DOHH2 (cell line): ENCODE measurements around the gene SCARB2.

Experiments
- H3F3A ChIP-seq: fragments of 200-600 bp; sonication (generic), shearing (Covaris generic); 2 replicates; pipeline ENCODE4 v1.6.0; 2016; ENCODE audit warnings: antibody characterized with exemption, mild to moderate bottlenecking; ENCODE audit not compliant: control insufficient read depth, insufficient read depth
- H3K27ac ChIP-seq: fragments of 200-600 bp; sonication (generic); 2 replicates; pipeline ENCODE4 v1.5.1; 2014; ENCODE audit warnings: low read depth, mild to moderate bottlenecking, low read length, moderate library complexity
- H3K27me3 ChIP-seq: fragments of 200-600 bp; sonication (generic); 2 replicates; pipeline ENCODE4 v1.6.1; 2014; ENCODE audit warnings: mild to moderate bottlenecking, low read length, mixed read lengths; ENCODE audit not compliant: control insufficient read depth
- H3K36me3 ChIP-seq: fragments of 200-600 bp; sonication (generic); 2 replicates; pipeline ENCODE4 v1.6.1; 2014; ENCODE audit warnings: mild to moderate bottlenecking, low read length, moderate library complexity, mixed read lengths; ENCODE audit not compliant: control insufficient read depth
- H3K4me1 ChIP-seq: fragments of 200-600 bp; sonication (generic); 2 replicates; pipeline ENCODE4 v1.6.1; 2014; ENCODE audit warnings: mild to moderate bottlenecking, low read length, mixed read lengths; ENCODE audit not compliant: control insufficient read depth
- H3K4me2 ChIP-seq: fragments of 200-600 bp; sonication (generic); 2 replicates; pipeline ENCODE4 v1.6.0; 2014; ENCODE audit warnings: mild to moderate bottlenecking, low read length, moderate library complexity
- H3K4me3 ChIP-seq: fragments of 200-600 bp; sonication (generic); 2 replicates; pipeline ENCODE4 v1.5.1; 2014; ENCODE audit warnings: mild to moderate bottlenecking, low read length, mixed read lengths
- H3K79me2 ChIP-seq: fragments of 200-600 bp; sonication (generic); 2 replicates; pipeline ENCODE4 v1.6.1; 2014; ENCODE audit warnings: mild to moderate bottlenecking, low read length, mixed read lengths; ENCODE audit not compliant: control insufficient read depth
- H3K9me2 ChIP-seq: fragments of 200-600 bp; sonication (generic); replicated peaks from 2 replicates; pipeline ENCODE4 v1.6.1; 2014; ENCODE audit warnings: mild to moderate bottlenecking, low read length, mixed read lengths; ENCODE audit not compliant: control insufficient read depth
- H3K9me3 ChIP-seq: fragments of 200-600 bp; sonication (generic); 2 replicates; pipeline ENCODE4 v1.6.1; 2014; ENCODE audit warnings: antibody characterized with exemption, low read length, mixed read lengths; ENCODE audit not compliant: control insufficient read depth, insufficient read depth
- H4K20me1 ChIP-seq: fragments of 200-600 bp; sonication (generic); 2 replicates; pipeline ENCODE4 v1.6.0; 2014; ENCODE audit warnings: low read depth, mild to moderate bottlenecking, antibody characterized with exemption, low read length, moderate library complexity; ENCODE audit not compliant: control insufficient read depth, insufficient read depth
- CTCF ChIP-seq: fragments of 200-600 bp; sonication (generic); IDR thresholded peaks from one replicate; pipeline ENCODE4 v1.5.1; 2014; ENCODE audit warnings: antibody characterized with exemption, mild to moderate bottlenecking, low read depth, low read length; ENCODE audit not compliant: poor library complexity, severe bottlenecking
- EZH2phosphoT487 ChIP-seq: fragments of 200-600 bp; sonication (generic); IDR thresholded peaks from 2 replicates; pipeline ENCODE4 v1.6.1; 2017; ENCODE audit warnings: borderline replicate concordance, mild to moderate bottlenecking, antibody characterized with exemption, low read length, moderate library complexity, mixed read lengths

Gene SCARB2

GRCh38 chr4:76213415-76214176 is at the start of gene SCARB2:
Gene SCARB2 (minus strand): TSS chr4:76213824. CDS start chr4:76213543, 281 bp downstream.
- H3K36me3 ChIP-seq: no peaks in the 10 kb centered on the region
- H3K4me1 ChIP-seq: peaks cover 15% of the 10 kb centered on the region
- H3K9me2 ChIP-seq: no peaks in the 10 kb centered on the region
- H3K9me3 ChIP-seq: no peaks in the 10 kb centered on the region
- H3K27ac ChIP-seq: no peak within 1 kb of the TSS
- H3F3A ChIP-seq: no peaks in the 10 kb centered on the region
- peak within 1 kb of the TSS; percentile 88 for H3K4me2 ChIP-seq
- H4K20me1 ChIP-seq: no peaks in the 10 kb centered on the region
- no peaks in the 10 kb centered on the region for H3K79me2 ChIP-seq
- peak within 1 kb of the TSS; percentile 73 for H3K4me3 ChIP-seq
- peaks cover 37% of the 10 kb centered on the region for H3K27me3 ChIP-seq
- TF ChIP-seq CTCF: no peak

GRCh38 chr4:76260571-76260970 is 46.9 kb upstream of the SCARB2 start:
- Histone ChIP-seq H4K20me1 (no peaks in the 10 kb centered on the region), H3K27me3 (0 out of 2 replicates have a peak, but pooled peaks cover 3% of the 10 kb centered on the region), H3K4me1 (no peaks in the 10 kb centered on the region), H3K27ac (no peak overlapping the region), H3K36me3 (no peaks in the 10 kb centered on the region), H3F3A (no peaks in the 10 kb centered on the region), H3K9me3 (no peaks in the 10 kb centered on the region), H3K4me2 (no peak overlapping the region), H3K4me3 (no peak overlapping the region), H3K79me2 (no peaks in the 10 kb centered on the region), H3K9me2 (no peaks in the 10 kb centered on the region)
- TF ChIP-seq EZH2phosphoT487: no peak
- no peak for TF ChIP-seq CTCF

GRCh38 chr4:76257824-76258223 is 44.2 kb upstream of the SCARB2 start:
- Histone ChIP-seq H4K20me1 (no peaks in the 10 kb centered on the region), H3K27ac (no peak overlapping the region), H3K9me3 (no peaks in the 10 kb centered on the region), H3K4me3 (no peak overlapping the region), H3K9me2 (no peaks in the 10 kb centered on the region), H3F3A (no peaks in the 10 kb centered on the region), H3K79me2 (no peaks in the 10 kb centered on the region), H3K36me3 (no peaks in the 10 kb centered on the region), H3K27me3 (0 out of 2 replicates have a peak, but pooled peaks cover 3% of the 10 kb centered on the region), H3K4me1 (no peaks in the 10 kb centered on the region), H3K4me2 (no peak overlapping the region)
- TF ChIP-seq EZH2phosphoT487: no peak
- no peak for TF ChIP-seq CTCF
